Measurements from ENCODE around the gene SLC12A4.

Gene SLC12A4

GRCh38 chr16:67963292-67963661, 5.2 kb downstream of the SLC12A4 start:
- DNase-seq (ENCODE audit: low spot score), result no peak

- DNase-seq (ENCODE audit: low spot score), result no peak
Observed at GRCh38 chr16:67962135-67962534, 6.3 kb downstream of the SLC12A4 start.

- DNase-seq (ENCODE audit: low spot score), result peak; percentile 51
Observed at GRCh38 chr16:67961551-67961957, 6.9 kb downstream of the SLC12A4 start.

GRCh38 chr16:67959536-67960329, 8.7 kb downstream of the SLC12A4 start:
- no peak for DNase-seq (ENCODE audit: low spot score)

GRCh38 chr16:67957622-67958021, 10.8 kb downstream of the SLC12A4 start:
- DNase-seq (ENCODE audit: low spot score), result no peak

- DNase-seq (ENCODE audit: low spot score), result no peak
Observed at GRCh38 chr16:67954421-67955196, 13.8 kb downstream of the SLC12A4 start.

- no peak for DNase-seq (ENCODE audit: low spot score)
Observed at GRCh38 chr16:67953641-67954375, 14.6 kb downstream of the SLC12A4 start.

GRCh38 chr16:67951485-67951884, 17.0 kb downstream of the SLC12A4 start:
- DNase-seq (ENCODE audit: low spot score), result no peak

GRCh38 chr16:67950335-67950843, 18.0 kb downstream of the SLC12A4 start:
- no peak for DNase-seq (ENCODE audit: low spot score)

GRCh38 chr16:67949645-67950044, 18.8 kb downstream of the SLC12A4 start:
- DNase-seq (ENCODE audit: low spot score), result no peak

- no peak for DNase-seq (ENCODE audit: low spot score)
Observed at GRCh38 chr16:67948015-67948414, 20.4 kb downstream of the SLC12A4 start.

- no peak for DNase-seq (ENCODE audit: low spot score)
Observed at GRCh38 chr16:67946966-67947558, 21.4 kb downstream of the SLC12A4 start.

- no peak for DNase-seq (ENCODE audit: low spot score)
Observed at GRCh38 chr16:67946128-67946569, 22.3 kb downstream of the SLC12A4 start.

- DNase-seq (ENCODE audit: low spot score), result no peak
Observed at GRCh38 chr16:67945392-67945933, 23.0 kb downstream of the SLC12A4 start.

GRCh38 chr16:67944690-67945391, 23.6 kb downstream of the SLC12A4 start:
- no peak for DNase-seq (ENCODE audit: low spot score)

- no peak for DNase-seq (ENCODE audit: low spot score)
Observed at GRCh38 chr16:67943619-67944504, 24.6 kb downstream of the SLC12A4 start, which contains the start of gene LCAT. Gene LCAT (minus strand): TSS chr16:67944120. CDS start chr16:67944101, 19 bp downstream.

- no peak for DNase-seq (ENCODE audit: low spot score)
Observed at GRCh38 chr16:67943256-67943618, 25.2 kb downstream of the SLC12A4 start.

- no peak for DNase-seq (ENCODE audit: low spot score)
Observed at GRCh38 chr16:67942510-67943255, 25.8 kb downstream of the SLC12A4 start.

GRCh38 chr16:67942200-67942509, 26.3 kb downstream of the SLC12A4 start:
- peak; percentile 45 for DNase-seq (ENCODE audit: low spot score)

All from SW480 (cell line).